Natural killer cell (primary cell): ENCODE data around the gene OTOS. TPM values are rescaled to one million over a fixed set of nuclear protein-coding genes. Genes with fewer than 3 reads are reported as not detected.

Experiments
- ATAC-seq, 3 donors: fragments of 150-1000 bp in 2 of 3; fragments of 200-7000 bp in 1 of 3; cut with Tn5 transposase; 1 replicate in 1 of 3; 2 replicates in 2 of 3; pipeline ENCODE4 v1.10.0; 2021; ENCODE audit warnings: mild to moderate bottlenecking in 2 of 3, moderate library complexity in 2 of 3
- DNase-seq, 2 donors: peaks; one replicate each; pipeline versions ENCODE4 v3.0.0 to v3.0.0-alpha.2; 2013 to 2021; ENCODE audit warnings: mixed read lengths in 1 of 2
- H3K27ac ChIP-seq: one replicate; pipeline ENCODE4 v1.5.1; 2013; ENCODE audit warnings: mild to moderate bottlenecking, low read length
- H3K27me3 ChIP-seq: one replicate; pipeline ENCODE4 v1.6.1; 2013; ENCODE audit warnings: low read length; ENCODE audit not compliant: control insufficient read depth, insufficient read depth
- H3K36me3 ChIP-seq: one replicate; pipeline ENCODE4 v1.6.1; 2013; ENCODE audit warnings: low read length; ENCODE audit not compliant: control insufficient read depth, insufficient read depth
- H3K4me1 ChIP-seq: one replicate; pipeline ENCODE4 v1.6.1; 2013; ENCODE audit warnings: low read length; ENCODE audit not compliant: control insufficient read depth, insufficient read depth
- H3K4me3 ChIP-seq: one replicate; pipeline ENCODE4 v1.5.1; 2013; ENCODE audit warnings: low read length
- H3K9me3 ChIP-seq: one replicate; pipeline ENCODE4 v1.6.1; 2013; ENCODE audit warnings: low read length; ENCODE audit not compliant: control insufficient read depth, insufficient read depth
- H3K27ac Mint-ChIP-seq, 2 donors: one replicate each; pipeline ENCODE4 v1.8.0; 2022; ENCODE audit warnings: mild to moderate bottlenecking in 2 of 2, mixed read lengths in 2 of 2, moderate library complexity in 1 of 2
- H3K27me3 Mint-ChIP-seq, 2 donors: one replicate each; pipeline ENCODE4 v1.8.0; 2022; ENCODE audit warnings: low read depth in 2 of 2, mixed read lengths in 2 of 2
- H3K36me3 Mint-ChIP-seq: one replicate; pipeline ENCODE4 v1.8.0; 2022; ENCODE audit warnings: mixed read lengths
- H3K4me1 Mint-ChIP-seq, 2 donors: one replicate each; pipeline ENCODE4 v1.8.0; 2022; ENCODE audit warnings: mixed read lengths in 2 of 2
- H3K4me3 Mint-ChIP-seq: one replicate; pipeline ENCODE4 v1.8.0; 2022; ENCODE audit warnings: mild to moderate bottlenecking, moderate library complexity, mixed read lengths
- H3K9me3 Mint-ChIP-seq, 2 donors: one replicate each; pipeline ENCODE4 v1.8.0; 2022; ENCODE audit warnings: mixed read lengths in 2 of 2
- CTCF ChIP-seq: fragments of 200-600 bp; IDR thresholded peaks from one replicate; pipeline ENCODE4 v1.8.0; 2022; ENCODE audit warnings: antibody characterized with exemption
- WGBS: methylation state at CpG from one replicate; pipeline ENCODE4 v1.1.7; 2013; ENCODE audit warnings: missing lambda C conversion rate; ENCODE audit not compliant: insufficient coverage; 5-methylcytosine and 5-hydroxymethylcytosine counted together
- intact Hi-C: fragments of 100-400 bp; cut with micrococcal nuclease; formaldehyde crosslinking; loops from one replicate; pipeline ENCODE4 v1.14.2; 2022
- total RNA-seq, 4 donors: library from RNA; stranded (reverse); fragments of 120-200 nt in 1 of 4; gene quantifications; one replicate each; pipeline versions ENCODE4 v1.2.3 to v1.2.4, GENCODE V29; 2013 to 2022

The OTOS gene
- total RNA-seq, 3 donors from 2014 or later (not counting 1 experiment from before 2014, with no cell fraction given): not detected

GRCh38 chr2:240151477-240152031 lies 11.1 kb upstream of the OTOS start:
- Mint-ChIP-seq H3K4me1 (peaks cover 0 to 8% of the 10 kb centered on the region in 2 donors), H3K9me3 (no peaks in the 10 kb centered on the region), H3K27me3 (peaks cover 0 to 4% of the 10 kb centered on the region in 2 donors), H3K27ac (no peak overlapping the region), H3K36me3 (no peaks in the 10 kb centered on the region), H3K4me3 (no peak overlapping the region)
- H3K4me3 ChIP-seq: no peak overlapping the region
- intact Hi-C loops: loop anchor here (5.0 kb wide), 1 partner anchor 286 kb away; the partner anchor contains the start of gene GPC1
- no peak overlapping the region for H3K27ac ChIP-seq
- DNase-seq (no peak), ATAC-seq (no peak)
- H3K27me3 ChIP-seq: no peaks in the 10 kb centered on the region
- no peaks in the 10 kb centered on the region for H3K36me3 ChIP-seq
- no peak for TF ChIP-seq CTCF
- WGBS: 69% methylated on average over 14 of the region's 15 CpGs
- no peaks in the 10 kb centered on the region for H3K9me3 ChIP-seq
- H3K4me1 ChIP-seq: no peaks in the 10 kb centered on the region

GRCh38 chr2:240149943-240150784 lies 9.7 kb upstream of the OTOS start:
- Mint-ChIP-seq H3K36me3 (no peaks in the 10 kb centered on the region), H3K9me3 (no peaks in the 10 kb centered on the region), H3K27me3 (peaks cover 0 to 4% of the 10 kb centered on the region in 2 donors)

GRCh38 chr2:240147911-240148587 lies 7.6 kb upstream of the OTOS start:
- H3K27ac Mint-ChIP-seq: no peak overlapping the region
- no peak for ATAC-seq

More at GRCh38 chr2:240149943-240150784, 9.7 kb upstream of the OTOS start:
- peaks cover 0 to 8% of the 10 kb centered on the region in 2 donors for H3K4me1 Mint-ChIP-seq
- no peaks in the 10 kb centered on the region for H3K27me3 ChIP-seq
- DNase-seq (peak in 1 of 2 donors; percentile 55), ATAC-seq (peak in 2 of 3 donors; percentile 64 to 67)
- no peak overlapping the region for H3K27ac ChIP-seq
- WGBS: 38% methylated on average over 11 of the region's 12 CpGs
- no peak overlapping the region for H3K4me3 ChIP-seq
- no peaks in the 10 kb centered on the region for H3K9me3 ChIP-seq
- H3K27ac Mint-ChIP-seq: no peak overlapping the region
- TF ChIP-seq CTCF: peak; percentile 41
- H3K36me3 ChIP-seq: no peaks in the 10 kb centered on the region
- H3K4me1 ChIP-seq: no peaks in the 10 kb centered on the region
- intact Hi-C loops: loop anchor here (5.0 kb wide), 2 partner anchors 287 to 1113 kb away; partner anchors contain the start of gene GPC1
- no peak overlapping the region for H3K4me3 Mint-ChIP-seq

More at GRCh38 chr2:240147911-240148587, 7.6 kb upstream of the OTOS start:
- Histone ChIP-seq H3K9me3 (no peaks in the 10 kb centered on the region), H3K4me1 (peaks cover 2% of the 10 kb centered on the region), H3K27me3 (no peaks in the 10 kb centered on the region), H3K27ac (no peak overlapping the region), H3K4me3 (no peak overlapping the region), H3K36me3 (no peaks in the 10 kb centered on the region)
- no peaks in the 10 kb centered on the region for H3K36me3 Mint-ChIP-seq
- peaks cover 0 to 8% of the 10 kb centered on the region in 2 donors for H3K4me1 Mint-ChIP-seq
- no peak overlapping the region for H3K4me3 Mint-ChIP-seq
- intact Hi-C loops: loop anchor here (5.0 kb wide), 1 partner anchor 1111 kb away; no protein-coding TSS in a partner anchor
- H3K9me3 Mint-ChIP-seq: no peaks in the 10 kb centered on the region
- no peak for TF ChIP-seq CTCF
- H3K27me3 Mint-ChIP-seq: peaks cover 0 to 4% of the 10 kb centered on the region in 2 donors
- 95% methylated on average over 19 of the region's 20 CpGs for WGBS
- no peak for DNase-seq
